ENCODE data around the gene SNRNP48.

SNRNP48 gene

DNA sequence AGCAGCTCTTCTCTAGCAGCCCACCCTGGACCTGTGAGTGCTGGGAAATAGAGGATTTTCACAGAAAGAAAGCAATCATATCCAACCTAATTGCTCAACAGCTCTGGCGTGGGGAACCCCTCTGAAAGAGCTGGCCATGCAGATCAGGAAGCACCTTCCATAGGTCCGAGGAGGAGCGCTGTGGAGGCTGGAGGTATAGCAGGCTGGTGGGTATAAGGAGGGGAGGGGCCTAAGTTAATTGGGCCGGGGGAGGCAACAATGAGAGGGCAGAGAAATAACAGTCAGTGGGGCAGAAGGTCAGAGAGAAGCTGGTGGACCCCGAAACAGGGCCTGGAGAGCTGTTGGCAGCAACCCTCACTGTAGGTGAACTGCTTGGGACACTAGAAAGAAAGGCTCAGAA is 40.8 kb downstream of the SNRNP48 start:
- H3K4me3 ChIP-seq (ENCODE audit: low read depth, low read length) = no peak overlapping the region
- no peak for DNase-seq (ENCODE audit: low read depth)
- TF ChIP-seq, protein P1, sequence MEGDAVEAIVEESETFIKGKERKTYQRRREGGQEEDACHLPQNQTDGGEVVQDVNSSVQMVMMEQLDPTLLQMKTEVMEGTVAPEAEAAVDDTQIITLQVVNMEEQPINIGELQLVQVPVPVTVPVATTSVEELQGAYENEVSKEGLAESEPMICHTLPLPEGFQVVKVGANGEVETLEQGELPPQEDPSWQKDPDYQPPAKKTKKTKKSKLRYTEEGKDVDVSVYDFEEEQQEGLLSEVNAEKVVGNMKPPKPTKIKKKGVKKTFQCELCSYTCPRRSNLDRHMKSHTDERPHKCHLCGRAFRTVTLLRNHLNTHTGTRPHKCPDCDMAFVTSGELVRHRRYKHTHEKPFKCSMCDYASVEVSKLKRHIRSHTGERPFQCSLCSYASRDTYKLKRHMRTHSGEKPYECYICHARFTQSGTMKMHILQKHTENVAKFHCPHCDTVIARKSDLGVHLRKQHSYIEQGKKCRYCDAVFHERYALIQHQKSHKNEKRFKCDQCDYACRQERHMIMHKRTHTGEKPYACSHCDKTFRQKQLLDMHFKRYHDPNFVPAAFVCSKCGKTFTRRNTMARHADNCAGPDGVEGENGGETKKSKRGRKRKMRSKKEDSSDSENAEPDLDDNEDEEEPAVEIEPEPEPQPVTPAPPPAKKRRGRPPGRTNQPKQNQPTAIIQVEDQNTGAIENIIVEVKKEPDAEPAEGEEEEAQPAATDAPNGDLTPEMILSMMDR (IDR thresholded peaks at IDR 0.05; ENCODE audit: low read depth, low read length, missing control alignments) = no peak

DNA sequence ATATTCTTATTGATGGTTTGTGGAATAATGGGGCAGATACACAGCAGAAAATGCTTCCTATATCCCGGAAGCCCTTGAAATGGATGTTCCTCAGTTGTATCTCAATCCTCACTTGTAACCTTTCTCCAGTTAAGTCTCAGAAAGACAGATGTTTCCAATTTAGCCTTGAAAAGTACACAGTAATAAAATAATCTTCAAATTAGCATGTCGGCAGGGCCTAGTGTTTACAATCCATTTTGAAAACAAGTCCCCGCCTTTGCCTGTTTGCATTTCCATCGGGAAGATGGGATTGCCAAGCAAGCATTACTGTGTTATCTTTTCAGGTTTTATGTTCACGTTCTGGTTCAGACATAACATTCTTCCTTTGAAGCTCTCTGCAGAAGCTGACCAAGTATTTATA is 41.5 kb downstream of the SNRNP48 start:
- H3K4me3 ChIP-seq (ENCODE audit: low read depth, low read length) = no peak overlapping the region
- DNase-seq (ENCODE audit: low read depth) = no peak
- TF ChIP-seq, protein P1 (IDR thresholded peaks at IDR 0.05; ENCODE audit: low read depth, low read length, missing control alignments) = no peak

DNA sequence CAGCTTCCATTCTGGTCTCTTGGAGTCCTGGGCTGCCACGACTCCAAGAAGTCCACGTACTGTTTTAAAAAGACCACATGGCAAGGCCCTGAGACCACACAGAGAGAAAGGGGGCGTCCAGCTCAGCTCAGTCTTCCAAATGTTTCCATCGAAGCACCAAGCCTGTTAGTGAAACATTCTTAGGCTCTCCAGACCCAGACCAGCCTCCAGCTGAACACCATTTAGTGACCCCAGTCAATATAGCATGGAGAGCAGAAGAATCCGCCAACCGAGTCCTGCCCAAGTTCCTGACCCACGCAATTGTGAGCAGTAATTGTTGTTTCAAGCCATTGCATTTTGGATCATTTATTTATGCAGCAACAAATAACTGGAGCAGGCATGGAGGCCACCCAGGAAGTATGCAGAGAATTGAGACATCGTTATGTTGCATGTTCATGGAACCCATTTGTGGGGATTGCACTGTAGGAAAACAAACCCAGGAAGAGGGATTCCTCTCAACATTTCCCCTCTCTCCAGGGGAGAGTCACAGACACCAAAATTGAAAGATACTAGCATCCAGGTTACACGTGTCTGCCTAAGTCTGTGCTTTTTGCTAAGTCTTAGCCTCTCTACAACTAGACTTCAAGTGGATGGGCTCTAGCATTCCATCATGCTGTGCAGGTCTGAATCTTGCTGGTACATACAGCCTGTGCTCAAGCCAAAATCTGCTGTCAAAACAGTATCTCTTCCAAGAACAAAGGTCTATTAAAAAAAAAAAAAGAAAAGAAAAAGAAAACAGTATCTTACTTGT is 42.7 kb downstream of the SNRNP48 start:
- no peak overlapping the region for H3K4me3 ChIP-seq (ENCODE audit: low read depth, low read length)
- no peak for DNase-seq (ENCODE audit: low read depth)
- TF ChIP-seq, protein P1 (IDR thresholded peaks at IDR 0.05; ENCODE audit: low read depth, low read length, missing control alignments) = no peak

DNA sequence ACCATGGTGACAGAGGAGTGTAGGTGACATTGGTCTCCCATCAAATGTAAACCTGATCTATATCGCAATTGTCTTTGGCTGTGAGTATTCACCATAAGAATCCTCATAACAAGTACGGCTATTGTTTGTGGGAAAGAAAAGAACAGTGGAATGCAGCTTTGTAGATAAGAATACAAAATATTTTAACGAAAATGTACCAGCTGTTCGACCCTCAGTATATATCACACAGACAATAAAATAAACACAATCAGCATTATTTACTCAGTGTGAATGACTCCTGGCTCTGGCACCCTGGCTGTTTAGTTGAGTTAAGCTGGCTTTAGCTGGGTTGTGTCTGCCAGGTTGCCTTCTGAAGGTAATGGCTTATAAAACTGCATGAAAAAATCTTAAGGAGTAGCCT is 43.4 kb downstream of the SNRNP48 start:
- TF ChIP-seq, protein P1 (IDR thresholded peaks at IDR 0.05; ENCODE audit: low read depth, low read length, missing control alignments) = no peak
- no peak for DNase-seq (ENCODE audit: low read depth)
- H3K4me3 ChIP-seq (ENCODE audit: low read depth, low read length) = no peak overlapping the region

DNA sequence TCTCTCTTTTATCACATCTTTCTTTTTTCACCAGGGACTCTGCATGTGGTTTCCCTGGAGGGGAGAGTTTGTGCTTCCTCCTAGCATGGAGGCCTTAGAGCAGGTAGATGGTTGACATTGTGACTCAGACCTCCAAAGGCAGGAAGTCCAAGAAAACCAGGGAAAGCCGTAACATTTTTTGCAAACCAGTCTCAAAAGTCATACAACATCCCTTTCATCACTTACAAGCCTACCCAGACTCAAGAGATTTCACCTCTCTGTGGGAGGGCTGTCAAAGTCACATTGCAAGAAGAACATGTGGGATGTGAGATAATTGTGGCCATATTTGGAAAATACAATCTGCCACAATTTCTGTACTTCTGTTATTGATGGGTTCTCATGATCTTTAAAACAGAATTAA is 46.2 kb downstream of the SNRNP48 start:
- TF ChIP-seq, protein P1 (IDR thresholded peaks at IDR 0.05; ENCODE audit: low read depth, low read length, missing control alignments) = no peak
- DNase-seq (ENCODE audit: low read depth) = no peak
- H3K4me3 ChIP-seq (ENCODE audit: low read depth, low read length) = no peak overlapping the region

DNA sequence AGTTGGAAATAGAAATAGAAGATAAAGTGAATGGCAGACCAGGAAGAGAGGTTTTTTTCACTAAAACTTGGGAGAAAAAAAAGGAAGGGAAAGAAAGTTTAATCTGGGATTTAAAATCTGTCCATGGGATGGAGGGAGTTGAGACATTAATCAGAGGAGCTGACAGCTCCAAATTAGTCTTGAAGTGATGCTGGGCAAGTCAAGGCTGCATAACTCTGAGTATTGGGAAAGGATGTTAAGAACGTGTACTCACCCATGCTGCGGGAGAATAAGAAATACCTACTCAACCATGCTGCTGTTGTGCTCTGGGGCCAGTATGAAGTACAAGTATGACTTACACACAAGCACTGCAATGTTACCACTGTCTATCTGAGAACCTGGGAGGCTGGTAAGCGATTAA is 47.5 kb downstream of the SNRNP48 start:
- DNase-seq (ENCODE audit: low read depth) = no peak
- TF ChIP-seq, protein P1 (IDR thresholded peaks at IDR 0.05; ENCODE audit: low read depth, low read length, missing control alignments) = no peak
- no peak overlapping the region for H3K4me3 ChIP-seq (ENCODE audit: low read depth, low read length)

DNA sequence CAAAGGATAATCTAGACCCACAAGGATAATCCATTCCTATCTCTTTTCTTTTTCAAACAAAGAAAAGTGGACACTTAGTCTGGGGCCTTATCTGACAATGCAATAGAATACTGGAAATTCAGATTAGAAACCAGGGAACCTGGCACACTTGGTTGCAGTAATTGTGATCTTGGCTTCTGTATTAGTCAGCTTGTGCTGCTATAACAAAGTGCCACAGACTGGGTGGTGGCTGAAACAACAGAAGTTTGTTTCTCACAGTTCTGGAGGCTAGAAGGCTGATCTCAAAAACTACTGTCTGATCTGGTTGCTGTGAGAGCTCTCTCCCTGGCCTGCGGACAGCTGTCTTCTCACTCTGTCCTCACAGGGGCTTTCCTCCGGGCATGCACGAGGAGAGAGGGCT is 49.4 kb downstream of the SNRNP48 start:
- TF ChIP-seq, protein P1 (IDR thresholded peaks at IDR 0.05; ENCODE audit: low read depth, low read length, missing control alignments) = no peak
- no peak overlapping the region for H3K4me3 ChIP-seq (ENCODE audit: low read depth, low read length)
- no peak for DNase-seq (ENCODE audit: low read depth)

All from GM12864 (cell line).